GM12874 (cell line): ENCODE results near the gene HBE1.

Experiments
- TF ChIP-seq, protein P1 (sequence below): IDR thresholded peaks from 2 replicates; pipeline ENCODE4 v1.5.1; 2011; ENCODE audit warnings: low read depth, mild to moderate bottlenecking, control low read depth, low read length, moderate library complexity; ENCODE audit not compliant: insufficient read depth

Gene HBE1

DNA sequence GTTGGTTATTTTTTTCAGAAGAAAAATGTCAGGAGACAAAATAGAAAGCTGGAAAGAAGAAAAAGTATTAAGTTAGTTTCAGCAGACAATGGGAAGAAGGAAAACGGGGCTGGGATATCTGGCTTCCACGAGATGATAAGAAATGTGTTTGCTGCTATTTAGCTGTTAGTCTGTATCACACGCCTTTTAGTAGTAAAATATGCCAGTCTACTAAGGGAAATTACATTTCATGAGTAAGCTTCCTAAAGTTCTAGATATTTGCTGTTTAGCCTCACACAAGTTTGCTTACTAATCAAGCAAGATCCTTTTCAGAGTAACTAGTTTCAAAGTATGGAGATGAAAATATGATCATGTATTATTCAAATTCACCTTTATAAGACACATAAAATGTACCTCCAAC lies 30.5 kb upstream of the HBE1 start:
- TF ChIP-seq, protein P1, sequence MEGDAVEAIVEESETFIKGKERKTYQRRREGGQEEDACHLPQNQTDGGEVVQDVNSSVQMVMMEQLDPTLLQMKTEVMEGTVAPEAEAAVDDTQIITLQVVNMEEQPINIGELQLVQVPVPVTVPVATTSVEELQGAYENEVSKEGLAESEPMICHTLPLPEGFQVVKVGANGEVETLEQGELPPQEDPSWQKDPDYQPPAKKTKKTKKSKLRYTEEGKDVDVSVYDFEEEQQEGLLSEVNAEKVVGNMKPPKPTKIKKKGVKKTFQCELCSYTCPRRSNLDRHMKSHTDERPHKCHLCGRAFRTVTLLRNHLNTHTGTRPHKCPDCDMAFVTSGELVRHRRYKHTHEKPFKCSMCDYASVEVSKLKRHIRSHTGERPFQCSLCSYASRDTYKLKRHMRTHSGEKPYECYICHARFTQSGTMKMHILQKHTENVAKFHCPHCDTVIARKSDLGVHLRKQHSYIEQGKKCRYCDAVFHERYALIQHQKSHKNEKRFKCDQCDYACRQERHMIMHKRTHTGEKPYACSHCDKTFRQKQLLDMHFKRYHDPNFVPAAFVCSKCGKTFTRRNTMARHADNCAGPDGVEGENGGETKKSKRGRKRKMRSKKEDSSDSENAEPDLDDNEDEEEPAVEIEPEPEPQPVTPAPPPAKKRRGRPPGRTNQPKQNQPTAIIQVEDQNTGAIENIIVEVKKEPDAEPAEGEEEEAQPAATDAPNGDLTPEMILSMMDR = no peak

DNA sequence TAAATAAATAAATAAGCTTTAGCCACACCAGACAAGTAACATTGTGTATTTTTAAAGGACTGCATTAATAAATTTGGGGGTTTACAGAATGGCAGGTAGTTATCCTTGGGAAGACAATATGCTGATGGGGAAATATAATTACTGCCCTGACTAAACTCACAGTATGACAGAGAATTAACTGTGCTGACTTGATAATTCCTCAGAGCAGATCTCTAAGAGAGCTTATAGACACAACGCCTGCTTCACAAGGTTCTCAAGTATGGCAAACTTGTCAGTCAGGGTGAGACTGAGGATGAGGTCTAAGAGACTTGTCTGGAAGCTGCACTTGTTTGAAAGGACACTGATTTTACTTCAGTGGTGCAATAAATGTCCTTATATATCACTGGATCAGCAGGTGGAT lies 28.7 kb upstream of the HBE1 start:
- TF ChIP-seq, protein P1 = no peak

DNA sequence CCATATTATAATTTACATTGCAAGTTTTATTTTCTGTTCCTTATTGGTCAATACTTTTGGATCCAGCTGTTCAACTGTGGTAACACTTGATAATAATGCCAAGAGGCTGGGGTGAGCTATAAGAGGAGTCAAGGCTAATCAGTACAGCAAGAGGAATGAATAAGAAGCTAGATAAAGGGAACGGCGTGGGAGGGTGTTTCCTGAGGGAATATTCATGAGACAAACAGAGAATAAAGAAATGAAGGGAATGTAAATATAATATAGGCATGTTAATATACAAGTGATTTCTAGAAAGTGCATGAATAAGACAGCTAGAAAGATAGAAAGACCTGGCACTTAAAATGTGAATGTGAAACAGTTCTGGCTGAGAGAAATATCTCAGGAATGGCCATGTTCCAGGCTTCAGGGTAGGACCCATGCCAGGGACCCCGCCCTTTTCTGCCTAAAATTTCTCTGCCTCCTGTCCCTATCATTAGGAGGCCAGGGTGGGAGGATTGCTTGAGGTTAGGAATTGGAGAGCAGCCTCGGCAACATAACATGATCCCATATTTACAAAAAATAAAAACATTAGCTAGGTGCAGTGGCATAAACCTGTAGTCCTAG lies 28.1 kb upstream of the HBE1 start:
- TF ChIP-seq, protein P1 = no peak

DNA sequence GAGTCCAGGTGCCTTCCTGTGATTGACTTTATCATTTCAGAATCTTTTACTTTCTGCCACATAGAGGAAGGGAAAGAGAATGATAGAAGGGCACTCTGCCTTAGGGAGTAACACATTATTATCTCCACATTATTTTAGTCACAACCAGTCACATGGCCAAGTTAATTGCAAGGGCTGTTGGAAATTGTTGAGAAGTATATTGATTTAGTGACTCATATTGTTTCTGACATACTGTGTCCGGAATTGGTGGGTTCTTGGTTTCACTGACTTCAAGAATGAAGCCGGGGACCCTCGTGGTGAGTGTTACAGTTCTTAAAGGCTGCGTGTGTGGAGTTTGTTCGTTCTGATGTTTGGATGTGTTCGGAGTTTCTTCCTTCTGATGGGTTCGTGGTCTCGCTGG lies 23.3 kb upstream of the HBE1 start:
- TF ChIP-seq, protein P1 = no peak

DNA sequence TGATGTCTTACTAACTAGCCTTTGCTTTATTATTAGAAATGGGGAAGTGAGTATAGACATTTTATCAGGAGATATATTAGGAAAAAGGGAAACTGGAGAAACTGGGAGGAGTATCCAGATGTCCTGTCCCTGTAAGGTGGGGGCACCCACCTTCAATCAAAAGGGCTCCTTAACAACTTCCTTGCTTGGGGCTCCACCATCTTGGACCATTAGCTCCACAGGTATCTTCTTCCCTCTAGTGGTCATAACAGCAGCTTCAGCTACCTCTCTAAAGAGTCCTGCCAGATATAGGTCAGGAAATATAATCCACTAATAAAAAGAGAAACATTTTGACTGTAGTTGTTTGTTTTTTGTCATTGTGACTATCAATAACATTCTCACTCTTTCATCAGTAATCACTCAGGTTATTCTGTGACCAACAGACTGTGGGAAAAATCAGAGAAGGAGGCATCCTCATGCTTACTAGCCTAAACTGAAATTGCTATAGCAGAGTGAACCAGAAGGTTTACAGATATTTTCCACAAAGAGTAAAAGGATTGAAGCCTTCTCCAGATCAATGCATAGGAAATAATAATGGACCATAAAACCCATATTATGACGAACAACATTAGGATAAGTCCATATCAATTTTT lies 21.6 kb upstream of the HBE1 start:
- TF ChIP-seq, protein P1 = peak; percentile 68

DNA sequence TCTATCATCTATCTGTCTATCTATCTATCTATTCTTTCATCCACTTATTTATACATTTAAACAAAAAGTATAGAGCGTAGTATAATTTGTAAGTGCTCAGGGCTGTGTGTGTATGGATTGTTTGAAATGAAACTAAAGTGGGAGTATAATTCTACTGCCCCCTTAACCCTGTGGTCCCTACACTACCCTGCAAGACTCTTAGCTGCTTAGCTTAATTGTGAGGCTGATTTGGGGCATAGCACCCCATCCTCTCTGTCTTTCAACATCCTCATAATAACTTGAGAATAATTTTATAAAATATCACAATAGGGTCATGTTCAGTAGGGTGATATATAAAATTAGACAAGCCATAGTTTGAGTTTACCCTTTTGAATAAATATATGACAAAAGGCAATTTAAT lies 20.4 kb upstream of the HBE1 start:
- TF ChIP-seq, protein P1 = no peak

DNA sequence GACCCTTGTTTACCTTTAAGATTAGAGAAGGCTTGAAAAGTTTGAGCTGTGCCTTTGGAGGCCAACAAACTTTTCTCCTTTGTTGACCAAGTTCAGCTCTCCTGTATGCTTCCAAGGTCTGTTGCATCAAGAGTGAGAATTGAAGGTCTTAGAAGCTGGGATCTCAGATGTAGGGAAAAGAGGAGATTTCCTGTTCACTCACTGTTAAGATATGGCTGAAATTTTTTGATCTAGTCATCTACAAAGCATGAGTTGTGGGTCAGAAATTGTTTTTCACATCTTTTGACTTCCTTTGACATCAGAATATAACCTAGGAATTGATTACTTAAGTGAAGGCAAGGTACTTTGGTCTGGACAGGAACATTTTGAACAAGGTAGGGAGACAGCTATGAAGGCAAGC lies 20.0 kb upstream of the HBE1 start:
- TF ChIP-seq, protein P1 = no peak
